Stimulated activated CD4-positive, alpha-beta T cell treated with anti-CD3 and anti-CD28 coated beads, Interleukin-12 subunit alpha, Interleukin-12 subunit beta, amount 100 ng/mL, for 4 hours (primary cell): ENCODE measurements around the gene PRX.

Source experiments
- DNase-seq: peaks from one replicate; pipeline ENCODE4 v3.0.0-alpha.2; 2020

The PRX gene

DNA sequence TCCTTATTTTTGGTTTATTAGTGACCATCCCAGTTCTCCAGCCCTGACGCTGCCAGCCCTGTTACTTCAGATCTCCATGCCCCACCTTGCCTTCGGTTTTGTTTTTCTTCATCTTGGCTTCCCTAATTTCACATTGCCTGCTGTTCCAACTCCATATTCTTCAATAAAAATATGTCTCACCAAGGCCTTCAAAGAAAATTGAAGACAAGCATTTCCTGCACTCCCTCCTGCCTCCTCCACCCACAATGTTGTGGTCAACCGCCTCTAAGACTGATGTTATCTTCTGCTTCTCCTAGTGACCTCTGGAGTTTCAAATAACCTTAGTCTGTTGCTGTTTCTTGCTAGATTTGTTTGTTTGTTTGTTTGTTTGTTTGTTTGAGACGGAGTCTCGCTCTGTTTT lies 50.1 kb downstream of the PRX start:
- no peak for DNase-seq

DNA sequence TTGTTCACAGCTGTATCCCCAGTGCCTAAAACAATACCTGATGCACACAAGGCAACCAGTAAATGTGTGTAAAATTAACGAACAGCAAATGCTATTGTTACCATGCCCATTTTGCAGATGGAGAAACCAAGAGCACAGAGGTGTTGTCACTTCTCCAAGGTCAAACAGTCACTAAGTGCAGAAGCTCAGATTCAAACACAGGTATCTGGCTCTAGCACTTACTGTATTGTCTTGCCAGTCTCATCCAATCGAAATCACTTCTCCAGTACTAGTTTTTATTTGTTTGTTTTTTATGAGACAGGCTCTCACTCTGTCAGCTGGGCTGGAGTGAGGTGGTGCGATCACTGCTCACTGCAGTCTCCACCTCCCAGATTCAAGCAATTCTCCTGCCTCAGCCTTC lies 51.0 kb downstream of the PRX start:
- DNase-seq: no peak

DNA sequence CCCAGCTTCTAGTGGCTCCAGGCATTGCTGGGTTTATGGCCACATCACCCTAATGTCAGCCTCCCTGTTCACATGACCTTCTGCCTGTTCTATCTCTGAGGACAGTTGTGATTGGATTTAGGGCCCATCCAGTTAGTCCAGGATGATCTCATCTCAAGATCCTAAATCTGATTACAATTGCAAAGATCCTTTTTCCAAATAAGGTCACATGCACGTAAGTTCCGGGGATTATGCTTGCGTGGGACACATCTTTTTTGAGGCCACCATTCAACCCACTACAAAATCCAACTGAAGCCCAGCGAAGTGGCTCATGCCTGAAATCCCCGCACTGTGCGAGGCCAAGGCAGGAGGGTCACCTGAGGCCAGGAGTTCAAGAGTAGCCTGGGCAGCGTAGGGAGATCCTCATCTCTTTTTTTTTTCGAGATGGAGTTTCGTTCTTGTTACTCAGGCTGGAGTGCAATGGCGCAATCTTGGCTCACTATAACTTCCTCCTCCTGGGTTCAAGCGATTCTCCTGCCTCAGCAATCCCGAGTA lies 52.4 kb downstream of the PRX start:
- no peak for DNase-seq

GRCh38 chr19:40360020-40360707 lies 53.0 kb downstream of the PRX start:
- no peak for DNase-seq

DNA sequence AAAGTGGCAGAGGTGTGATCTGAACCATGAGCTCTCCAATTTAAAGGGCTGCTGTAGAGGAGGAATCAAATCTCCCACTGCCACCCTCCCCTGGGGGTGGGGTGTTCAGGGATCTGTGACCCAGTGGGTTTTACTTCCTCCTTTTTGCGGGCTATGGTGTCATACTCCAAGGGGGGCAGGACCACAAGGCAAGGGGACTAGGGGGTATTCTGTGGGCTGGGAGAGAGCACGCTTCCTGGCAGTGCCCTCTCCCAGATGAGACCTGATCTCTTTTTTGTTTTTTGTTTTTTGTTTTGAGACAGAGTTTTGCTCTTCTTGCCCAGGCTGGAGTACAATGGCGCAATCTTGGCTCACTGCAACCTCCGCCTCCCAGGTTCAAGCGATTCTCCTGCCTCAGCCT lies 54.4 kb downstream of the PRX start:
- no peak for DNase-seq

- DNase-seq: no peak
Observed at GRCh38 chr19:40357640-40358039, 55.5 kb downstream of the PRX start.

DNA sequence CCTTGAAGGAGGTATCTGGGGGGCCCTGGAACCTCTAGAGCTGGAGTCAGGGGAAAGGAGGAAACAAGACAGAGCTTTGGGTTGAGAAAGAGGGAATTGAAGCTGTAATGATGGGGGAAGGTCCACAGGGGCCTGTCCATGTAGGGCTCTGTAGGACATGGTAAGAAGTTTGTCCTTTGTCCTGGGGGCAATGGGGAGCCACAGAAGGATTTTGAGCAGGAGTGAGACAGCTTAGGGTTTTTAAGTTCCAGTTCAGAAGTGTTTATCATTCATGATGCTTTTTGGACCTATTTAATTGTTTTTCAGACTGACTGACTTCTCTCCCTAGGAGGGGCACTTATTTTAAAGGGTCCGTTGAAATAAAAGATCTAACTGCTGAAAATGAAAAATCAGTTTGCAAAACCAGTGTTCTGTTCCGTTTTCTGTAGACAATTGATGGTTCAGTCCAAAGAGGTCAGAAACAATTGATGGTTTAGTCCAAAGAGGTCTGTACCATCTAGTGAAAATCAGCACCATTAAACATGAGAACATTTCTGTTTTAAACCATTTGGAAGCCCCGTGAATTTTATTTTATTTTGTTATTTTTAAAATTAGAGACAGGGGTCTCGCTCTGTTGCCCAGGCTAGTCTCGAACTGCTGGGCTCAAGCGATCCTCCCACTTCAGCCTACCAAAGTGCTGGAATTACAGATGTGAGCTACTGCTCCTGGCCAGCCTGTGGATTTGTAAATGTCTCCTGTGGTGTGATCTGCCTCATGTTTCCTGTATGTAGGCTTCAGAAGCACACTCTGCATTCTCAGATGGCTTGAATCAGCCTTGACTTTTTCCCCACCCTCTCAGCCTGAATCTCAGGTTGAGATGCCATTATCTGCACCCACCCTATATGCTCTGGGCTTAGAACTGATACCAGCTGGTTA lies 56.2 kb downstream of the PRX start:
- DNase-seq: no peak

- no peak for DNase-seq
Observed at GRCh38 chr19:40355975-40356680, 57.0 kb downstream of the PRX start.

GRCh38 chr19:40348961-40349507 lies 64.1 kb downstream of the PRX start:
- no peak for DNase-seq

- peak; percentile 97 for DNase-seq
Observed at GRCh38 chr19:40348125-40348913, 64.9 kb downstream of the PRX start, which contains the start of the genes C19orf47 and PLD3. Gene C19orf47, minus strand, starts transcription at chr19:40348397. Its CDS starts 6,540 bp downstream, at chr19:40341857. Gene PLD3, plus strand, starts transcription at chr19:40348695. Its CDS starts 17,789 bp downstream, at chr19:40366484.

DNA sequence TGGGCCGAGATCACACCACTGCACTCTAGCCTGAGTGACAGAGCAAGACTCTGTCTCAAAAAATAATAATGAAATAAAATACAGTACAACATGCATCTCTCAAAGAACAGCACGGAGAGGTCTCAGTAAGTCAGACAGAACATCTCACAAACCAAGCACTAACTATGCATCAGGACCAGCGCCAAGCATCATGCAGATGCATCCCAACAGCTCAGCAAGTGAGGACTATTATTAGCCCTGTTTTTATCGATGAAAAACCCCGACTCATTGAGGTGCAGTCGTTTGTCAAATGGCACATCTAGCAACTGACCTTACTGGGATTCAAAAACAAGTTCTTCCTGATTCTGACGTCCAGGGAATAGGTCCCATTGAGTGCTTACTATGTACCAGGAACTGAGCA lies 68.8 kb downstream of the PRX start:
- DNase-seq: no peak
